Neutrophil (primary cell): ENCODE data around the gene JARID2.

Experiments used
- H3K27ac ChIP-seq: fragments of 200-600 bp; sonication (generic); 2 replicates; pipeline ENCODE4 v1.5.1; 2016; ENCODE audit warnings: mild to moderate bottlenecking, moderate library complexity
- H3K27me3 ChIP-seq: fragments of 200-600 bp; sonication (generic); 2 replicates; pipeline ENCODE4 v1.6.0; 2016; ENCODE audit warnings: mild to moderate bottlenecking
- H3K36me3 ChIP-seq: fragments of 200-600 bp; sonication (generic); 2 replicates; pipeline ENCODE4 v1.5.1; 2017
- H3K4me1 ChIP-seq, 2 experiments: fragments of 200-600 bp in 1 of 2; sonication (generic) in 1 of 2; 1 replicate in 1 of 2; 2 replicates in 1 of 2; pipeline versions ENCODE4 v1.5.1 to v1.6.1; 2013 to 2016; ENCODE audit warnings: low read depth in 1 of 2, low read length in 1 of 2, mild to moderate bottlenecking in 1 of 2, moderate library complexity in 1 of 2; ENCODE audit not compliant: control insufficient read depth in 1 of 2, insufficient read depth in 1 of 2
- H3K4me3 ChIP-seq, 2 experiments: fragments of 200-600 bp in 1 of 2; sonication (generic) in 1 of 2; 1 replicate in 1 of 2; 2 replicates in 1 of 2; pipeline ENCODE4 v1.5.1; 2013 to 2016; ENCODE audit warnings: low read depth in 1 of 2, low read length in 1 of 2, mild to moderate bottlenecking in 1 of 2, moderate library complexity in 1 of 2
- H3K9me3 ChIP-seq: fragments of 200-600 bp; sonication (generic); 2 replicates; pipeline ENCODE4 v1.5.1; 2016
- CTCF ChIP-seq: fragments of 200-600 bp; sonication (generic); IDR thresholded peaks from 2 replicates; pipeline ENCODE4 v1.5.1; 2016; ENCODE audit warnings: antibody characterized with exemption

Gene JARID2

GRCh38 chr6:15378272-15378671, 132.4 kb downstream of the JARID2 start:
- Histone ChIP-seq H3K9me3 (no peaks in the 10 kb centered on the region), H3K4me3 (no peak overlapping the region), H3K27me3 (no peaks in the 10 kb centered on the region), H3K27ac (no peak overlapping the region), H3K36me3 (peaks cover 14% of the 10 kb centered on the region), H3K4me1 (no peaks in the 10 kb centered on the region)
- no peak for TF ChIP-seq CTCF

- no peak for TF ChIP-seq CTCF
- Histone ChIP-seq H3K27me3 (no peaks in the 10 kb centered on the region), H3K9me3 (no peaks in the 10 kb centered on the region), H3K4me1 (peaks cover 0 to under 1% of the 10 kb centered on the region in 2 experiments), H3K4me3 (no peak overlapping the region), H3K36me3 (peaks cover 14% of the 10 kb centered on the region), H3K27ac (no peak overlapping the region)
Observed at GRCh38 chr6:15378866-15379265, 133.0 kb downstream of the JARID2 start.

GRCh38 chr6:15380351-15380750, 134.5 kb downstream of the JARID2 start:
- Histone ChIP-seq H3K27me3 (no peaks in the 10 kb centered on the region), H3K27ac (no peak overlapping the region), H3K36me3 (peaks cover 4% of the 10 kb centered on the region), H3K4me1 (peaks cover 0 to 3% of the 10 kb centered on the region in 2 experiments), H3K4me3 (no peak overlapping the region), H3K9me3 (no peaks in the 10 kb centered on the region)
- no peak for TF ChIP-seq CTCF

- Histone ChIP-seq H3K36me3 (no peaks in the 10 kb centered on the region), H3K4me3 (no peak overlapping the region), H3K9me3 (no peaks in the 10 kb centered on the region), H3K27me3 (no peaks in the 10 kb centered on the region), H3K4me1 (peaks cover 0 to 15% of the 10 kb centered on the region in 2 experiments), H3K27ac (no peak overlapping the region)
- TF ChIP-seq CTCF: no peak
Observed at GRCh38 chr6:15382089-15382488, 136.2 kb downstream of the JARID2 start.

GRCh38 chr6:15382712-15383111, 136.8 kb downstream of the JARID2 start:
- no peaks in the 10 kb centered on the region for H3K36me3 ChIP-seq
- H3K27ac ChIP-seq: no peak overlapping the region
- no peak for TF ChIP-seq CTCF
- H3K9me3 ChIP-seq: no peaks in the 10 kb centered on the region
- no peaks in the 10 kb centered on the region for H3K27me3 ChIP-seq
- peaks cover 0 to 20% of the 10 kb centered on the region in 2 experiments for H3K4me1 ChIP-seq
- H3K4me3 ChIP-seq: no peak overlapping the region

- TF ChIP-seq CTCF: no peak
- H3K4me1 ChIP-seq: peaks cover 10 to 29% of the 10 kb centered on the region in 2 experiments
- H3K27me3 ChIP-seq: no peaks in the 10 kb centered on the region
- no peaks in the 10 kb centered on the region for H3K36me3 ChIP-seq
- no peak overlapping the region for H3K27ac ChIP-seq
- no peaks in the 10 kb centered on the region for H3K9me3 ChIP-seq
- no peak overlapping the region for H3K4me3 ChIP-seq
Observed at GRCh38 chr6:15384901-15385300, 139.0 kb downstream of the JARID2 start.
